ENCODE results near the gene INSR.
"Not testable (repeated sequence)": the region's sequence is repeated elsewhere in the genome, so short reads cannot be mapped to it uniquely, and the experiment has no call there.

INSR gene

GRCh38 chr19:7229735-7230134 is 64.5 kb downstream of the INSR start:
- TF ChIP-seq POLR2A (IDR thresholded peaks at IDR 0.05; ENCODE audit: low read length) (no peak), GATA1 (IDR thresholded peaks at IDR 0.05; ENCODE audit: low read depth, low read length) (no peak)
- no peak for DNase-seq

- TF ChIP-seq GATA1 (IDR thresholded peaks at IDR 0.05; ENCODE audit: low read depth, low read length) (no peak), POLR2A (IDR thresholded peaks at IDR 0.05; ENCODE audit: low read length) (no peak)
- no peak for DNase-seq
Measured at GRCh38 chr19:7228935-7229541, 65.2 kb downstream of the INSR start.

- DNase-seq: no peak
- TF ChIP-seq POLR2A (IDR thresholded peaks at IDR 0.05; ENCODE audit: low read length): no peak
- no peak for TF ChIP-seq GATA1 (IDR thresholded peaks at IDR 0.05; ENCODE audit: low read depth, low read length)
Measured at GRCh38 chr19:7227735-7228134, 66.5 kb downstream of the INSR start.

DNA sequence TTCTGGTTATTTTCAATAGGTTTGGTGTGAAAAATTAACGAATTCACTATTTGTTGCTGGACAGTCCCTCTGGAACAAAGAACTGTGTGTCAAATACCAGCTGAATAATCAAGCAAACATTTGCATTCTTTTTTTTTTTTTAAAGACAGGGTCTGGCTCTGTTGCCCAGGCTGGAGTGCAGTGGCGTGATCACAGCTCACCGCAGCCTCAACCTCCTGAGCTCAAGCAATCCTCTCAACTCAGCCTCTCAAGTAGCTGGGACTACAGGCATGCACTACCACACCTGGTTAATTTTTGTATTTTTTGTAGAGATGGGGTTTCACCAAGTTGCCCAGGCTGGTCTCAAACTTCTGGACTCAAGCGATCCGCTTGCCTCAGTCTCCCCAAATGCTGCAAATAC is 67.1 kb downstream of the INSR start:
- not testable (repeated sequence) for DNase-seq

DNA sequence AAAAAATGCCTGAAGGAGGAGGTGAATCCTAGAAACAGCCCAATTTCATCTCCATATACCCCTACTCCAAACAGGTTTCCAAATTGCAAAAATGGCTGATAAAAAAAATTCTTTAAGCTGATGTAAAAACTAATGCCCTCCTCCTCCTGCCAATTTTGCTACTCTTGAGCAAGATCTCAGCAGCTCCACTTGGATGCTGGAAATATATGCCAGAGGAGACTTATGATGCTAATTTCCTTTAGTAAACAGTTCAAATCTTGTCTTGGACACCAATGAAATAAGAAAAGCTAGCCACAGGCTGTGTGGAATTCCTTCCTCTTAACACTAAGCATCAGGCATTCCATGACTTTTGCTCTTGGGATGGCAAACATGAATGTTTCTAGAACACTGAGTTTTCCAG is 67.5 kb downstream of the INSR start:
- DNase-seq: no peak
- TF ChIP-seq POLR2A (IDR thresholded peaks at IDR 0.05; ENCODE audit: low read length): no peak
- no peak for TF ChIP-seq GATA1 (IDR thresholded peaks at IDR 0.05; ENCODE audit: low read depth, low read length)

GRCh38 chr19:7225741-7226140 is 68.5 kb downstream of the INSR start:
- DNase-seq: no peak
- TF ChIP-seq GATA1 (IDR thresholded peaks at IDR 0.05; ENCODE audit: low read depth, low read length) (no peak), POLR2A (IDR thresholded peaks at IDR 0.05; ENCODE audit: low read length) (no peak)

- TF ChIP-seq GATA1 (IDR thresholded peaks at IDR 0.05; ENCODE audit: low read depth, low read length) (no peak), POLR2A (IDR thresholded peaks at IDR 0.05; ENCODE audit: low read length) (no peak)
- no peak for DNase-seq
Measured at GRCh38 chr19:7224995-7225394, 69.2 kb downstream of the INSR start.

DNA sequence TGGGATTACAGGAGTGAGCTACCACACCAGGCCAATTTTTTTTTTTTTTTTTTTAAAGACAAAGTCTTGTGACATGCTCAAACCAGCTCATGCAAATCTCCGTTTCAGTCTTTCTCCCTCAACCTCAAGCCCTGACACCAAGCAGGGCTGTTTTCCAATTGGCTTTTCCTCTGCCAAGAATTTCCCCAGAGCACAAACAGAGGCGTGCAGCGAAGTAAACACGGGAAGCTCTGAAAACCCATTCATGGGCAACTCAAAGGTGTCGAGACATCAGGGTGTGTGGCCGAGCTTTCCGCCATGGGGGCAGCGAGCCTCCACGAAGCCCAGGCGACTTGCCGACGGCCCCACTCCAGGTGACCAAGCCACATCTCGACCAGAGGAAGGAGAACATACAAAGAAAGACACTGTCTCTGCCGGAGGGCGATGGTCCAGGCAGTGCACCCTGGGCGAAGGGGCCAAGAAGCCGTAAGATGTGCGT is 70.0 kb downstream of the INSR start:
- TF ChIP-seq POLR2A (IDR thresholded peaks at IDR 0.05; ENCODE audit: low read length) (no peak), GATA1 (IDR thresholded peaks at IDR 0.05; ENCODE audit: low read depth, low read length) (no peak)
- no peak for DNase-seq

GRCh38 chr19:7223429-7223828 is 70.8 kb downstream of the INSR start:
- no peak for DNase-seq

DNA sequence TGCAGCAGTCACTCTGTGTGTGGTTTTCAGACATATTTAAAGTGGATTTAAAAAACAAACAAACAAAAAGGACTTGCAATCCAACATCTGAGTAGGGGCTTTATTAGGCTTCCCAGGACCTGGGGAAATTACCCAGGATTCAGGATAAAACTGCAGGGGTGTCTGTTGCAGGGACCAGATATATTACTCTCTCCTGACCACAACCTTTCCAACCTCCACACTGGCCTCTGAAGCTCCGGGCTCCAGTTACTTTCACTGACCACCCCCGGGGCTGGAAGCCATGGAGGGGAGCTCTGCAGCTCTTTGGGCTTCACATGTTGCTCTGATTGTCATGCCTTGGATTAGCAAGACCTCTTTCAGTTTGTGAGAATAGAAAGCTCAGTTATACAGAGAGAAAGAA is 75.2 kb downstream of the INSR start:
- TF ChIP-seq GATA1 (IDR thresholded peaks at IDR 0.05; ENCODE audit: low read depth, low read length) (no peak), POLR2A (IDR thresholded peaks at IDR 0.05; ENCODE audit: low read length) (no peak)
- no peak for DNase-seq

More at GRCh38 chr19:7223429-7223828, 70.8 kb downstream of the INSR start:
- TF ChIP-seq POLR2A (IDR thresholded peaks at IDR 0.05; ENCODE audit: low read length) (no peak), GATA1 (IDR thresholded peaks at IDR 0.05; ENCODE audit: low read depth, low read length) (no peak)

DNA sequence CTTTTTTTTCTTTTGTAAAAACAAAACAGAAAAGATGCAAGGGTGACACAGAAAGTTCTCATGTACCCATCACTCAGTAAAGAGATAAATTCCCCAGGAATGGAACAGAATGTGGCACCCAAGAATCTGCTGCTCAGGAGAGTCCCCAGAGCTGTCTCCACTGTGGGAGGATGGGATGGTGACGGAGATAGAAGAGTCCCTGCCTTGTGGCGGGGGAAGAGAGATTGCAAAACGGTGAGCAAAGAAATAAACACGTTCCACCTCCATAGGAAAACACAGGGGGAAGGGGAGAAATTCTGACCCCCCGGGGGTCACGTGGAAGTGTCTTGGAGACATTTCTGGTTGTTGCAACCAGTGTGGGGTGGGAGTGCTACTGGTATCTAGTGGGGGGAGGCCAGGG is 76.4 kb downstream of the INSR start:
- no peak for DNase-seq
- no peak for TF ChIP-seq GATA1 (IDR thresholded peaks at IDR 0.05; ENCODE audit: low read depth, low read length)
- TF ChIP-seq POLR2A (IDR thresholded peaks at IDR 0.05; ENCODE audit: low read length): no peak

DNA sequence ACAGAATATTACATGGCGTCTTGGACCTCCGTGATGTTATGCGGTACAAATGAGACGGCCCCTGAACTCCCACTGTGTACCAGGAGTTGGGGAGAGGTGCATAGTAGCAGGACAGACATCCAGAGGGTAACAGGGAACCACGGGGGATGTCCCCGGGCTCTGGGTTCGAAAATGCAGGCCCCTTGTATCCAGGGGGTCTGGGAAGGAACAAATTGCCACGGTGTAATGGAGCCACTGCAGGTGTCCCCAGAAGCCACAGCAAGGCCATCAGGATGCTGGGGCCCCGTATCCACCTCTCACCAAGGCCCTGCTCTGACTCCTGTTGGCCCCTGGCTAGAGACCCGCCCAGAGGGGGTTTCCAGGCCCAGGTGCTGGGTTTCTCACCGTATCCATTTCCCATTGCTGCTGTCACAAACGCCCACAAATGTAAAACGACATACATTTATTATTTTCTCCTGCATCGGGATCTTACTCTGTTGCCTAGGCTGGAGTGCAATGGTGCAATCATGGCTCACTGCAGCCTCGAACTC is 77.8 kb downstream of the INSR start:
- no peak for DNase-seq
- TF ChIP-seq POLR2A (IDR thresholded peaks at IDR 0.05; ENCODE audit: low read length): no peak
- no peak for TF ChIP-seq GATA1 (IDR thresholded peaks at IDR 0.05; ENCODE audit: low read depth, low read length)

- TF ChIP-seq GATA1 (IDR thresholded peaks at IDR 0.05; ENCODE audit: low read depth, low read length) (no peak), POLR2A (IDR thresholded peaks at IDR 0.05; ENCODE audit: low read length) (no peak)
- DNase-seq: no peak
Measured at GRCh38 chr19:7215176-7215575, 79.0 kb downstream of the INSR start.

DNA sequence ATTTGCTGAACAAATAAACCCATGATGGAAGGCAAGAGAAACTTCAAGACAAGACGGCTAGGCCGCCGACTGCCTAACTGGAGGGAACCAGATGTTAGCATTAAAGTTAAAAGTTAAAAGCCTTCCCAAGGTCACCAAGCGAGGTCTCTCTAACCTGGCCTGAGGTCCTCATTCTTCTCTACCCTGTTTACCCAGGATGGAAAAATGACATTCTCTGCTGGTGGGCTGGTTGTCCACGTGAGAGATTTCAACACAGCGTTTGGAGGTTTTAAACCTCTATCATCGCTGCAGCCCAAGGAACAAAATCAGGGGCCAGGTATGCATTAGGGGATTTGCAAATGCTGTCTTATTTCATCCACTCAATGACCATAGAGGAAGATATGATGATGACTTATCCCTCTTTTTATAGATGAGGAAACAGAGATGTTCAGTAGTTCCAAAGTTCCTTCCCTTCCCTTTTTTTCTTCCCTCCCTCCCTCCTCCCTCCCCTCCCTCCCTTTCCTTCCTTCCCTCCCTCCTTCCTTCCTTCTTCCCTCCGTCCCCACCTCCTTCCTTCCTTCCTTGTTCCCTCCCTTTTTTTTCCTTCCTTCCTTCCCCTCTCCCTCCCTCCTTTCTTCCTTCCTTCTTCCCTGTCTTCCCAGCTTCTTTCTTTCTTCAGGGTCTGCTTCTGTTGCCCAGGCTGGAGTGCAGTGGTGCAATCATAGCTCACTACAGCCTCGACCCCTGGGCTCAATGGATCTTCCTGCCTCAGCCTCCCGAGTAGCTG is 79.7 kb downstream of the INSR start:
- TF ChIP-seq POLR2A (IDR thresholded peaks at IDR 0.05; ENCODE audit: low read length): no peak
- no peak for TF ChIP-seq GATA1 (IDR thresholded peaks at IDR 0.05; ENCODE audit: low read depth, low read length)
- no peak for DNase-seq
